GM23338 (cell line): ENCODE measurements around the gene TPH2. TPM values are rescaled to one million over a fixed set of nuclear protein-coding genes. Genes with fewer than 3 reads are reported as not detected.

Experiments
- ATAC-seq: fragments of 200-7000 bp; cut with Tn5 transposase; 3 replicates; pipeline ENCODE4 v1.9.1; 2020
- DNase-seq: peaks from one replicate; pipeline ENCODE4 v3.0.0-alpha.2; 2015; ENCODE audit warnings: low spot score
- H2AFZ ChIP-seq: fragments of 200-600 bp; sonication (generic); 2 replicates; pipeline ENCODE4 v1.8.0; 2016; ENCODE audit warnings: antibody characterized with exemption, mild to moderate bottlenecking, moderate library complexity
- H3F3A ChIP-seq: fragments of 200-600 bp; sonication (generic); replicated peaks from 2 replicates; pipeline ENCODE4 v1.8.0; 2017; ENCODE audit warnings: antibody characterized with exemption, mixed run types, low read depth
- H3K27ac ChIP-seq: fragments of 200-600 bp; sonication (generic); 2 replicates; pipeline ENCODE4 v1.6.1; 2016; ENCODE audit warnings: low read depth
- H3K27me3 ChIP-seq: fragments of 200-600 bp; sonication (generic); 2 replicates; pipeline ENCODE4 v1.8.0; 2016; ENCODE audit warnings: mild to moderate bottlenecking, mixed run types, moderate library complexity; ENCODE audit not compliant: insufficient read depth
- H3K36me3 ChIP-seq: fragments of 200-600 bp; sonication (generic); 2 replicates; pipeline ENCODE4 v1.8.0; 2016; ENCODE audit warnings: mild to moderate bottlenecking; ENCODE audit not compliant: insufficient read depth
- H3K4me1 ChIP-seq: fragments of 200-600 bp; sonication (generic); 2 replicates; pipeline ENCODE4 v1.8.0; 2016; ENCODE audit warnings: mild to moderate bottlenecking, moderate library complexity; ENCODE audit not compliant: insufficient read depth
- H3K4me2 ChIP-seq: fragments of 200-600 bp; sonication (generic); 2 replicates; pipeline ENCODE4 v1.7.1; 2017; ENCODE audit warnings: mixed run types
- H3K4me3 ChIP-seq: fragments of 200-600 bp; sonication (generic); 2 replicates; pipeline ENCODE4 v1.6.1; 2016; ENCODE audit warnings: mixed run types
- H3K79me2 ChIP-seq: fragments of 200-600 bp; sonication (generic); replicated peaks from 2 replicates; pipeline ENCODE4 v1.8.0; 2017; ENCODE audit warnings: mild to moderate bottlenecking; ENCODE audit not compliant: insufficient read depth
- H3K9me2 ChIP-seq: fragments of 200-600 bp; sonication (generic); 2 replicates; pipeline ENCODE4 v1.8.0; 2017; ENCODE audit not compliant: insufficient read depth
- H4K20me1 ChIP-seq: fragments of 200-600 bp; sonication (generic); replicated peaks from 2 replicates; pipeline ENCODE4 v1.8.0; 2017; ENCODE audit warnings: mild to moderate bottlenecking; ENCODE audit not compliant: insufficient read depth
- H3K27ac Mint-ChIP-seq: 2 replicates; pipeline ENCODE4 v1.8.0; 2020; ENCODE audit warnings: inconsistent platforms, mild to moderate bottlenecking, moderate library complexity, mixed read lengths
- H3K27me3 Mint-ChIP-seq: 3 replicates; pipeline ENCODE4 v1.8.0; 2022; ENCODE audit warnings: low read depth, mild to moderate bottlenecking, moderate library complexity, mixed read lengths, inconsistent platforms; ENCODE audit not compliant: insufficient read depth, poor library complexity
- H3K36me3 Mint-ChIP-seq: 3 replicates; pipeline ENCODE4 v1.8.0; 2021; ENCODE audit warnings: low read depth, mild to moderate bottlenecking, inconsistent platforms, moderate library complexity, mixed read lengths
- H3K4me1 Mint-ChIP-seq: 3 replicates; pipeline ENCODE4 v1.8.0; 2020; ENCODE audit warnings: mild to moderate bottlenecking, inconsistent platforms, mixed read lengths
- H3K4me3 Mint-ChIP-seq: 3 replicates; pipeline ENCODE4 v1.8.0; 2021; ENCODE audit warnings: moderate library complexity, mild to moderate bottlenecking, inconsistent platforms, mixed read lengths
- H3K9me3 Mint-ChIP-seq: 3 replicates; pipeline ENCODE4 v1.8.0; 2020; ENCODE audit warnings: moderate library complexity, mild to moderate bottlenecking, inconsistent platforms, mixed read lengths
- CREB1 ChIP-seq: fragments of 250-450 bp; sonication (Bioruptor Pico); IDR thresholded peaks from 2 replicates; pipeline ENCODE4 v1.5.0; 2020; ENCODE audit warnings: low read depth, mild to moderate bottlenecking, moderate library complexity
- CTCF ChIP-seq, 2 experiments: fragments of 200-600 bp in 1 of 2; sonication (generic) in 1 of 2; conservative IDR thresholded peaks; 2 replicates each; pipeline versions ENCODE4 v1.5.1 to v1.6.1; 2016 to 2017; ENCODE audit warnings: antibody characterized with exemption in 2 of 2, low read depth in 2 of 2, mild to moderate bottlenecking in 2 of 2, moderate library complexity in 1 of 2
- ETS1 ChIP-seq: IDR thresholded peaks from 2 replicates; pipeline ENCODE4 v1.6.1; 2016; ENCODE audit warnings: antibody characterized with exemption
- EZH2 ChIP-seq: fragments of 200-600 bp; sonication (generic); IDR thresholded peaks from one replicate; pipeline ENCODE4 v1.8.0; 2017; ENCODE audit warnings: antibody characterized with exemption, mild to moderate bottlenecking, low read depth; ENCODE audit not compliant: unreplicated experiment
- EZH2phosphoT487 ChIP-seq: fragments of 200-600 bp; sonication (generic); IDR thresholded peaks from one replicate; pipeline ENCODE4 v1.8.1; 2018; ENCODE audit warnings: antibody characterized with exemption; ENCODE audit not compliant: unreplicated experiment
- JUNB ChIP-seq: IDR thresholded peaks from one replicate; pipeline ENCODE4 v1.6.1; 2016; ENCODE audit warnings: antibody characterized with exemption; ENCODE audit not compliant: unreplicated experiment
- NANOG ChIP-seq: IDR thresholded peaks from 2 replicates; pipeline ENCODE4 v1.6.1; 2016; ENCODE audit warnings: antibody characterized with exemption, borderline replicate concordance
- POLR2AphosphoS5 ChIP-seq: IDR thresholded peaks from 2 replicates; pipeline ENCODE4 v1.6.1; 2016; ENCODE audit warnings: antibody characterized with exemption, low read depth
- REST ChIP-seq: IDR thresholded peaks from one replicate; pipeline ENCODE4 v1.6.1; 2018; ENCODE audit warnings: antibody characterized with exemption; ENCODE audit not compliant: unreplicated experiment
- STAT1 ChIP-seq: IDR thresholded peaks from one replicate; pipeline ENCODE4 v1.6.1; 2016; ENCODE audit warnings: antibody characterized with exemption; ENCODE audit not compliant: unreplicated experiment
- ZNF114 ChIP-seq: fragments of 250-450 bp; sonication (Bioruptor Pico); IDR thresholded peaks from 2 replicates; pipeline ENCODE4 v1.5.0; 2020; ENCODE audit warnings: mild to moderate bottlenecking, moderate library complexity
- ZNF331 ChIP-seq: fragments of 250-450 bp; sonication (Bioruptor Pico); IDR thresholded peaks from 2 replicates; pipeline ENCODE4 v1.5.0; 2020; ENCODE audit warnings: low read depth, mild to moderate bottlenecking, moderate library complexity
- ZNF462 ChIP-seq: fragments of 250-450 bp; sonication (Bioruptor Pico); IDR thresholded peaks from 2 replicates; pipeline ENCODE4 v1.5.0; 2020; ENCODE audit warnings: mild to moderate bottlenecking, moderate library complexity
- polyA plus RNA-seq: library from polyadenylated mRNA; unstranded; fragments of >200 nt; fragmentation: Nextera tagmentation; extraction: Ambion mirVana; gene quantifications from 2 replicates; pipeline ENCODE4 v1.2.1, GENCODE V29; 2016
- total RNA-seq: library from RNA; depleted of rRNA; stranded (reverse); fragments of >200 nt; shearing (Covaris generic); gene quantifications from 2 replicates; pipeline ENCODE4 v1.2.3, GENCODE V29; 2014

Gene TPH2
- total and polyA plus RNA-seq, 2 experiments from 2014 or later, result 0.94 to 1.4 TPM

- Histone ChIP-seq H3K79me2 (no peaks in the 10 kb centered on the region), H3K4me2 (no peak overlapping the region), H3K4me1 (peaks cover 20% of the 10 kb centered on the region), H3K9me2 (peaks cover 4% of the 10 kb centered on the region; the same call in 1 of the 2 replicates), H3F3A (no peaks in the 10 kb centered on the region), H3K36me3 (no peaks in the 10 kb centered on the region), H2AFZ (no peak overlapping the region), H3K4me3 (no peak overlapping the region), H3K27me3 (no peaks in the 10 kb centered on the region), H3K27ac (no peak overlapping the region), H4K20me1 (no peaks in the 10 kb centered on the region)
- DNase-seq (no peak), ATAC-seq (no peak)
- Mint-ChIP-seq H3K4me3 (no peak overlapping the region), H3K27me3 (no peaks in the 10 kb centered on the region), H3K4me1 (peaks cover 28% of the 10 kb centered on the region), H3K36me3 (no peaks in the 10 kb centered on the region), H3K9me3 (no peaks in the 10 kb centered on the region), H3K27ac (no peak overlapping the region)
- TF ChIP-seq REST (no peak), ZNF331 (CRISPR knock-in tag) (no peak), ETS1 (no peak), ZNF462 (no peak), CTCF (conservative IDR thresholded peaks at IDR 0.05; ENCODE audit: low read depth in 2 of 2) (no peak), EZH2 (no peak), EZH2phosphoT487 (no peak), JUNB (no peak), ZNF114 (CRISPR knock-in tag) (no peak), POLR2AphosphoS5 (no peak), CREB1 (CRISPR knock-in tag) (no peak), NANOG (no peak), STAT1 (no peak)
Observed at GRCh38 chr12:71969330-71969729, 30.7 kb downstream of the TPH2 start.
